AG04449 (cell line): ENCODE measurements around the gene MBD1.
A peak's percentile ranks its signal among the peaks of the same experiment; 100 is the strongest.

ENCODE experiments used
- CTCF ChIA-PET: fragments of 350-600 bp; formaldehyde crosslinking; extraction: SDS; loops from one replicate; lab custom pipeline; 2021; ENCODE audit warnings: antibody characterized with exemption; lab: Yijun Ruan, JAX
- POLR2A ChIA-PET: fragments of 400-600, 350-600 bp; formaldehyde crosslinking; extraction: SDS; loops from one replicate; lab custom pipeline; 2020; ENCODE audit warnings: antibody characterized with exemption, inconsistent platforms; lab: Yijun Ruan, JAX
- DNase-seq: peaks from one replicate; pipeline ENCODE4 v3.0.0-alpha.2; 2010; ENCODE audit warnings: low read depth, low spot score
- H3K4me3 ChIP-seq: 2 replicates; pipeline ENCODE4 v1.5.1; 2011; ENCODE audit warnings: low read depth, mild to moderate bottlenecking, control low read depth, low read length
- CTCF ChIP-seq: IDR thresholded peaks from one replicate; pipeline ENCODE4 v1.5.1; 2011; ENCODE audit warnings: mild to moderate bottlenecking, moderate library complexity, low read length, control low read depth, inconsistent platforms; ENCODE audit not compliant: insufficient read depth; ENCODE audit errors: missing control alignments

The MBD1 gene

DNA sequence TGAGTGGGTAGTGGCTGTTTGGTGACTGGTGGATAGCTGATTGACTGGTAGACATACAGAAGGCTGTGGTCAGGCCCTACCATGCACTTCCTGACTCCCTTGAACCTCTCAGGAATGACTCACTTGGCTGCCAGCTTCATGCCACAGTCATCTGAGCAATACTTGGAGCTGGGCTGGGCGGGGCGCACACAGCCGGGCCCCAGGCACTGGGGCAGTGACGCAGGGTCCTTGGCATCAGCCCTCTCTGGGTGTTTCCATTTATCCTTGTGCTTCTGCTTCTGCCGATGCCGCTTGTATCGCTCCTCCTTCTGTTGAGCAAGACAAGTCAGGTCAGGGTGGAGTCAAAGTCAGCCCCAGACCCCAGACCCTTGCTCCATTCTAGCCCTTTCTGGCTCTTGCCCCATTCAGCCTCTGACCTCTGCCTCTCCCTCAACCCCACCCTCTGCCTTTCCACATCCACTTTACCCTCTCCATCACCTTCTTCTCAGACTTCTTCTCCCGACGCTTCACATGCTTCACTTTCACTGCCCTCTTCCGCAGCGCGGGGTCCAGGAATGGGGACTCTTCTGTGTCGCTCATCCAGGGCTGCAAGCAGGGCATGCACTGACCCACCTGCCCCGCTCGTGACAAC is 3.0 kb upstream of the MBD1 start:
- TF ChIP-seq CTCF = no peak
- ChIA-PET CTCF (no interaction called here), POLR2A (no interaction called here)
- DNase-seq = no peak
- H3K4me3 ChIP-seq = no peak overlapping the region

DNA sequence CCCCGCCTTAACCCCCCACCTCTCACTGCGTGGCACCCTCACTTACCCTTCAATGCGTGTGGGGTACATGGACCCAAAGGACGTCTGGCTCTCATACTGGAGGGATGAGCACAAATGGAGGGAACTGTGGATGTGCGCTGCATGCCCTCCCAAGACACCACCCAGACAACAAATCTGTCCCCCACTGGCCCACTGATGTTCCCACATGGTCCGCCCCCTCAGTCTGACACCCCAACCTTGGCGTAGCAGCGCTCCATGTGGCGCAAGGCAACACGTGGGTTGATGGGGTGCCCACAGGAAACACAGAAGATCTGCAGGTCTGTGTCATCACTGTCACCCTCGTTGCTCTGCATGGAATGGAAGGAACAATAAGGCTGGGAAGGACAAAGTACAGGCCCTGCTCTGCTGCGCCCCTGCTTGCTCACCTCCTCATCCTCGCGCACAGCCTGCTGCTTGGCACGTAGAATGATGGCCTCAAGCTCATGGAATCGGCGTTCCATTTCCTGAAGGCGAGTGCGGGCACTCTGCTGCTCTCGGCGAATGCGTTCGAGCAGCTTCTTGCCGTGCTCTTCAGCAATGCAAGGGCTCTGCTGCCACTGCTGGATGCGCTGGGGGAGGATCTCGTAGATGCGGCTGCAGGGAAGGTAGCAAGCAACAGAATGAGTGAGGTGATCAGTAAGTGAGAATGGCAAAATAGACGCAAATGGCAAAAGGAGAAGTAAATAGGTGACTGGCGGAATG is 2.3 kb upstream of the MBD1 start:
- H3K4me3 ChIP-seq = no peak overlapping the region
- ChIA-PET CTCF (no interaction called here), POLR2A (no interaction called here)
- DNase-seq = no peak
- no peak for TF ChIP-seq CTCF

GRCh38 chr18:50282521-50283335 is 1.4 kb upstream of the MBD1 start:
- ChIA-PET CTCF (interaction anchor here (1.1 kb wide), 1 partner anchor 13 kb away, joined by 5 read pairs; no protein-coding TSS in a partner anchor), POLR2A (no interaction called here)
- DNase-seq = no peak
- TF ChIP-seq CTCF = no peak
- no peak overlapping the region for H3K4me3 ChIP-seq

DNA sequence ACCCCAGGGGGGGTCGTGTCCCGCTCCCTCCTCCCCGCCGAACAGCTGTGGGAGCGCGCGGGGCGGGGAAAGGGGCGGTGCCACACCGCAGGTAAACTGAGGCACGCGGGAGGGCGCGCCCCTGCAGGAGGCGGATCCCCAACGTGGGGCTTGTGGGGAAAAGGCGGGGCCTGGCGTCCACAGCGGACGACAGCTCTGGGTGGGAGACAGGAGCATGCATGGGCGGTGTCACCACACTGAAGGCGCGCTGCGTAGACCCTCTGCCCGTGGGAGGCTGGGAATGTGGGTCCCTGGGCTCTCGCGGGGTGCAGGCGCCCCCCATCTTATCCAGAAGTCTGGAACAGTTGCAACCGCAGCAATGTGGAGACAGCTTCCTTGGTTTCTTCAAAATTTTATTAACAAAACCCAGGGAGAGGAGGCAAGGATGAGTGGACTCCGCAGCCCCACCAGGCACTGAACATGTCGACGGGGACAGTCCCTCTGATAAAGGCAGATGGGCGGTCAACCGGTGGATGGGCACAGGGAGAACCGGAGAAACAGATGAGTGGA is 723 bp upstream of the MBD1 start:
- ChIA-PET CTCF (interaction anchor here (0.6 to 1.1 kb wide), 2 partner anchors 10 to 13 kb away, joined by 3 to 5 read pairs; no protein-coding TSS in a partner anchor), POLR2A (interaction anchor here (0.6 to 1.1 kb wide), 7 partner anchors 10 to 93 kb away, joined by 3 to 12 read pairs (median 4); partner anchors contain the start of genes CFAP53 and SKA1)
- H3K4me3 ChIP-seq = peak overlapping the region; percentile 100
- no peak for DNase-seq
- TF ChIP-seq CTCF = no peak

DNA sequence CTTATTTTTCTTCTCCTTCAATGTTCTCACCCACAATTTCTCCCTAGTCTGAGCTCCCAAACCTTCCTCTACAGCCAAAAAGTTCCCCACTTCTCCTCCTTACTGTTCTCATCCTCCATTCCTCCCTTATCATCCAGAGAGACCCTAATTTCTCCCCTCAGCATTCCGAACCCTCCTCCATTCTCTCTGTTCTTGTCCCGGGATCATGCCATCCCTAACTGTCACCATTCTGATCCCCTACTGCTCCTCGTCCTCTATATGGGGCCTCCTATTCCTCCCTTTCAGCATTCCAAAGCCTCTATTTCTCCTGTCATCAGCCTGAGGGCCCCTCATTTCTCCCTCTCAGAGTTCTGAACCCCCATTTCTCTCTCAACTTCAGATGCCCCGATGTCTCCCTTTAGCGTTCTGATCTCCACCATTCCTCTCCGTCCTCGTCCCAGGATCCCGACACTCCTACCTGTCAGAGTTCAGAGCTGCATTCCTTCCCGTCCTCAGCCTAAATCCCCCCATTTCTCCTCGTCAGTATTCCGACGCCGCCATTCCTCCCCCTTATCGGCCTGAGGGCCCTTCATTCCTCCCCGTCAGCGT is 522 bp downstream of the MBD1 start:
- H3K4me3 ChIP-seq = peak overlapping the region; percentile 100
- POLR2A ChIA-PET = interaction anchor here (1.1 kb wide), 1 partner anchor 14 kb away, joined by 6 read pairs; the partner anchor contains the start of gene CFAP53
- CTCF ChIA-PET = interaction anchor here (1.2 kb wide), 1 partner anchor 14 kb away, joined by 3 read pairs; the partner anchor contains the start of gene CFAP53
- DNase-seq = no peak
- TF ChIP-seq CTCF = no peak
